Measurements from ENCODE around the gene RNF217.

DNA sequence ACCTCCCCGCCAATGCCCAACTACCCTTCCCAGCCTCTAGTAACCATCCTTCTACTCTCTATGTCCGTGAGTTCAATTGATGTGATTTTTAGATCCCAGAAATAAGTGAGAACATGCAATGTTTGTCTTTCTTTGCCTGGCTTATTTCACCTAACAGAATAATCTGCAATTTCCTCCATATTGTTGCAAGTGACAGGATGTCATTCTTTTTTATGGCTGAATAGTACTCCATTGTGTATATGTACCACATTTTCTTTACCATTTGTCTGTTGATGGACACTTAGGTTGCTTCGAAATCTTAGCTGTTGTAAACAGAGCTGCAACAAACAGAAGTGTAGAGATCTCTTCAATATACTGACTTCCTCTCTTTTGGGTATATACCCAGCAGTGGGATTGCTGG is 65.0 kb downstream of the RNF217 start:
- TF ChIP-seq, protein P1, sequence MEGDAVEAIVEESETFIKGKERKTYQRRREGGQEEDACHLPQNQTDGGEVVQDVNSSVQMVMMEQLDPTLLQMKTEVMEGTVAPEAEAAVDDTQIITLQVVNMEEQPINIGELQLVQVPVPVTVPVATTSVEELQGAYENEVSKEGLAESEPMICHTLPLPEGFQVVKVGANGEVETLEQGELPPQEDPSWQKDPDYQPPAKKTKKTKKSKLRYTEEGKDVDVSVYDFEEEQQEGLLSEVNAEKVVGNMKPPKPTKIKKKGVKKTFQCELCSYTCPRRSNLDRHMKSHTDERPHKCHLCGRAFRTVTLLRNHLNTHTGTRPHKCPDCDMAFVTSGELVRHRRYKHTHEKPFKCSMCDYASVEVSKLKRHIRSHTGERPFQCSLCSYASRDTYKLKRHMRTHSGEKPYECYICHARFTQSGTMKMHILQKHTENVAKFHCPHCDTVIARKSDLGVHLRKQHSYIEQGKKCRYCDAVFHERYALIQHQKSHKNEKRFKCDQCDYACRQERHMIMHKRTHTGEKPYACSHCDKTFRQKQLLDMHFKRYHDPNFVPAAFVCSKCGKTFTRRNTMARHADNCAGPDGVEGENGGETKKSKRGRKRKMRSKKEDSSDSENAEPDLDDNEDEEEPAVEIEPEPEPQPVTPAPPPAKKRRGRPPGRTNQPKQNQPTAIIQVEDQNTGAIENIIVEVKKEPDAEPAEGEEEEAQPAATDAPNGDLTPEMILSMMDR (IDR thresholded peaks at IDR 0.05): no peak
- TF ChIP-seq POLR2AphosphoS5 (IDR thresholded peaks at IDR 0.05; ENCODE audit: low read depth, low read length) (no peak), SIN3A (IDR thresholded peaks at IDR 0.05; ENCODE audit: borderline replicate concordance, insufficient read depth, low read depth, low read length) (no peak), TCF7L2 (IDR thresholded peaks at IDR 0.05; ENCODE audit: low read depth, low read length) (no peak)
- TF ChIP-seq, protein P2, sequence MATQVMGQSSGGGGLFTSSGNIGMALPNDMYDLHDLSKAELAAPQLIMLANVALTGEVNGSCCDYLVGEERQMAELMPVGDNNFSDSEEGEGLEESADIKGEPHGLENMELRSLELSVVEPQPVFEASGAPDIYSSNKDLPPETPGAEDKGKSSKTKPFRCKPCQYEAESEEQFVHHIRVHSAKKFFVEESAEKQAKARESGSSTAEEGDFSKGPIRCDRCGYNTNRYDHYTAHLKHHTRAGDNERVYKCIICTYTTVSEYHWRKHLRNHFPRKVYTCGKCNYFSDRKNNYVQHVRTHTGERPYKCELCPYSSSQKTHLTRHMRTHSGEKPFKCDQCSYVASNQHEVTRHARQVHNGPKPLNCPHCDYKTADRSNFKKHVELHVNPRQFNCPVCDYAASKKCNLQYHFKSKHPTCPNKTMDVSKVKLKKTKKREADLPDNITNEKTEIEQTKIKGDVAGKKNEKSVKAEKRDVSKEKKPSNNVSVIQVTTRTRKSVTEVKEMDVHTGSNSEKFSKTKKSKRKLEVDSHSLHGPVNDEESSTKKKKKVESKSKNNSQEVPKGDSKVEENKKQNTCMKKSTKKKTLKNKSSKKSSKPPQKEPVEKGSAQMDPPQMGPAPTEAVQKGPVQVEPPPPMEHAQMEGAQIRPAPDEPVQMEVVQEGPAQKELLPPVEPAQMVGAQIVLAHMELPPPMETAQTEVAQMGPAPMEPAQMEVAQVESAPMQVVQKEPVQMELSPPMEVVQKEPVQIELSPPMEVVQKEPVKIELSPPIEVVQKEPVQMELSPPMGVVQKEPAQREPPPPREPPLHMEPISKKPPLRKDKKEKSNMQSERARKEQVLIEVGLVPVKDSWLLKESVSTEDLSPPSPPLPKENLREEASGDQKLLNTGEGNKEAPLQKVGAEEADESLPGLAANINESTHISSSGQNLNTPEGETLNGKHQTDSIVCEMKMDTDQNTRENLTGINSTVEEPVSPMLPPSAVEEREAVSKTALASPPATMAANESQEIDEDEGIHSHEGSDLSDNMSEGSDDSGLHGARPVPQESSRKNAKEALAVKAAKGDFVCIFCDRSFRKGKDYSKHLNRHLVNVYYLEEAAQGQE (IDR thresholded peaks at IDR 0.05; ENCODE audit: insufficient read depth in 1 of 2, low read depth in 2 of 2, low read length in 1 of 2): no peak
